GM12878 (cell line): ENCODE results near the gene CD7. TPM values are rescaled to one million over a fixed set of nuclear protein-coding genes. Genes with fewer than 3 reads are reported as not detected.

ENCODE experiments used
- ATAC-seq: fragments of 200-7000 bp; cut with Tn5 transposase; 3 replicates; pipeline ENCODE4 v1.9.1; 2020; ENCODE audit warnings: mild to moderate bottlenecking, moderate library complexity
- BruUV-seq: library from RNA; stranded (reverse); fragments of 400-500 nt; replicated peaks from 2 replicates; lab custom pipeline; 2021; lab: Mats Ljungman, UMichigan
- CTCF ChIA-PET: fragments of 300-600 bp; sonication (Branson Sonifier 250); formaldehyde crosslinking; extraction: SDS; loops from one replicate; lab custom pipeline; 2021; ENCODE audit warnings: inconsistent platforms; lab: Yijun Ruan, JAX
- POLR2A ChIA-PET: fragments of 350-600 bp; formaldehyde crosslinking; extraction: SDS; loops from one replicate; lab custom pipeline; 2021; ENCODE audit warnings: inconsistent platforms; lab: Charles Lee
- RAD21 ChIA-PET: fragments of 300-600 bp; sonication (Branson Sonifier 250); formaldehyde crosslinking; loops from one replicate; lab custom pipeline; 2023; ENCODE audit warnings: antibody characterized with exemption; ENCODE audit not compliant: unreplicated experiment; lab: Charles Lee
- SMC1A ChIA-PET: fragments of 300-600 bp; sonication (Branson Sonifier 250); formaldehyde crosslinking; loops from one replicate; lab custom pipeline; 2023; ENCODE audit not compliant: unreplicated experiment, uncharacterized antibody; lab: Charles Lee
- DNase-seq: peaks from one replicate; pipeline ENCODE4 v3.0.0-alpha.2; 2011; ENCODE audit warnings: low read depth, low spot score
- FAIRE-seq: peaks from 3 replicates; lab custom pipeline; 2011; peaks lifted over from hg19 to GRCh38; lab: Jason Lieb, UNC
- H2AFZ ChIP-seq: 2 replicates; pipeline ENCODE4 v1.6.0; 2011; ENCODE audit warnings: low read depth, low read length, control low read depth; ENCODE audit not compliant: control insufficient read depth
- H3K27ac ChIP-seq: 2 replicates; pipeline ENCODE4 v1.5.1; 2011; ENCODE audit warnings: control low read depth; ENCODE audit not compliant: control insufficient read depth, insufficient read depth
- H3K27me3 ChIP-seq, 2 experiments: replicated peaks in 1 of 2; 2 replicates each; pipeline versions ENCODE4 v1.6.0 to v1.6.1; 2011; ENCODE audit warnings: low read length in 1 of 2; ENCODE audit not compliant: control insufficient read depth in 2 of 2, insufficient read depth in 2 of 2
- H3K36me3 ChIP-seq, 2 experiments: 2 replicates each; pipeline ENCODE4 v1.5.1; 2011; ENCODE audit warnings: low read length in 1 of 2; ENCODE audit not compliant: control insufficient read depth in 2 of 2, insufficient read depth in 2 of 2
- H3K4me1 ChIP-seq: 2 replicates; pipeline ENCODE4 v1.6.1; 2011; ENCODE audit warnings: mild to moderate bottlenecking, low read length, moderate library complexity, mixed read lengths; ENCODE audit not compliant: control insufficient read depth, insufficient read depth
- H3K4me2 ChIP-seq: 2 replicates; pipeline ENCODE4 v1.6.0; 2011; ENCODE audit warnings: control low read depth; ENCODE audit not compliant: control insufficient read depth, insufficient read depth
- H3K4me3 ChIP-seq: fragments of 200-600 bp; sonication (generic); 2 replicates; pipeline ENCODE4 v1.5.1; 2016
- H3K79me2 ChIP-seq: 2 replicates; pipeline ENCODE4 v1.6.0; 2011; ENCODE audit warnings: low read length; ENCODE audit not compliant: control insufficient read depth, insufficient read depth
- H3K9ac ChIP-seq: 2 replicates; pipeline ENCODE4 v1.8.0; 2011; ENCODE audit warnings: low read length, control low read depth, mixed read lengths; ENCODE audit not compliant: control insufficient read depth, insufficient read depth
- H3K9me3 ChIP-seq: replicated peaks from 3 replicates; pipeline ENCODE4 v1.5.1; 2011; ENCODE audit warnings: mild to moderate bottlenecking, low read length; ENCODE audit not compliant: control insufficient read depth, insufficient read depth
- H4K20me1 ChIP-seq: 2 replicates; pipeline ENCODE4 v1.6.0; 2011; ENCODE audit not compliant: control insufficient read depth, insufficient read depth
- ASH2L ChIP-seq: fragments of 300-600, 200-600 bp; sonication (generic); IDR thresholded peaks from 2 replicates; pipeline ENCODE4 v1.6.1; 2017; ENCODE audit warnings: low read depth, mild to moderate bottlenecking, borderline replicate concordance
- CREM ChIP-seq: IDR thresholded peaks from 2 replicates; pipeline ENCODE4 v1.6.1; 2014; ENCODE audit warnings: antibody characterized with exemption, low read depth
- ELK1 ChIP-seq: IDR thresholded peaks from 2 replicates; pipeline ENCODE4 v1.6.1; 2012; ENCODE audit warnings: low read depth, low read length, improper control_type of control experiment
- EZH2 ChIP-seq: IDR thresholded peaks from 2 replicates; pipeline ENCODE4 v1.6.1; 2012; ENCODE audit warnings: low read depth, mild to moderate bottlenecking, control low read depth, inconsistent platforms, low read length, borderline replicate concordance; ENCODE audit not compliant: control insufficient read depth
- FOXM1 ChIP-seq: IDR thresholded peaks from 2 replicates; pipeline ENCODE4 v1.6.1; 2012; ENCODE audit warnings: low read depth, mild to moderate bottlenecking, inconsistent platforms, low read length, moderate library complexity
- POLR2AphosphoS2 ChIP-seq: IDR thresholded peaks from 2 replicates; pipeline ENCODE4 v1.6.1; 2011; ENCODE audit warnings: low read depth, mild to moderate bottlenecking, low read length, improper control_type of control experiment, moderate library complexity
- SPI1 ChIP-seq: IDR thresholded peaks from 2 replicates; pipeline ENCODE4 v1.6.1; 2011; ENCODE audit warnings: low read depth, mild to moderate bottlenecking, low read length, moderate library complexity, borderline replicate concordance; ENCODE audit not compliant: insufficient read depth
- TBL1XR1 ChIP-seq: IDR thresholded peaks from 2 replicates; pipeline ENCODE4 v1.6.1; 2012; ENCODE audit warnings: low read depth, low read length, improper control_type of control experiment
- YY1 ChIP-seq: IDR thresholded peaks from 2 replicates; pipeline ENCODE4 v1.6.1; 2011; ENCODE audit warnings: low read depth, mild to moderate bottlenecking, low read length
- ZBTB40 ChIP-seq: fragments of 450-650 bp; IDR thresholded peaks from 2 replicates; pipeline ENCODE4 v1.6.1; 2016; ENCODE audit warnings: mild to moderate bottlenecking, moderate library complexity, borderline replicate concordance
- ZNF207 ChIP-seq: fragments of 450-650 bp; IDR thresholded peaks from 2 replicates; pipeline ENCODE4 v1.6.1; 2014; ENCODE audit warnings: antibody characterized with exemption, mild to moderate bottlenecking, borderline replicate concordance
- ZNF687 ChIP-seq: fragments of 450-650 bp; IDR thresholded peaks from 2 replicates; pipeline ENCODE4 v1.6.1; 2017; ENCODE audit warnings: mild to moderate bottlenecking, moderate library complexity
- WGBS: methylation state at CpG from one replicate; pipeline ENCODE4 v1.1.6; 2016; ENCODE audit warnings: low lambda C conversion rate; ENCODE audit not compliant: insufficient replicate concordance, insufficient coverage; ENCODE audit errors: missing lambda C conversion rate; 5-methylcytosine and 5-hydroxymethylcytosine counted together
- in situ Hi-C: fragments of 300-500 bp; cut with MboI; formaldehyde crosslinking; loops from 9 replicates; pipeline ENCODE4 v1.14.3; 2018; ENCODE audit warnings: mixed read lengths
- intact Hi-C: fragments of 100-400 bp; cut with micrococcal nuclease; formaldehyde crosslinking; loops from one replicate; pipeline ENCODE4 v1.14.2; 2022; ENCODE audit not compliant: unreplicated experiment
- polyA plus RNA-seq, 11 experiments: library from polyadenylated mRNA; depleted of rRNA in 4 of 11; unstranded in 6 of 11; stranded (reverse) in 5 of 11; fragments of >200 nt; fragmentation: Nextera tagmentation in 4 of 11; fragmentation: Illumina TruSeq in 1 of 11; extraction: Ambion mirVana in 4 of 11; extraction: Trizol in 1 of 11; gene quantifications; 1 replicate in 1 of 11; 2 replicates in 10 of 11; pipeline versions ENCODE4 v1.2.1 to v1.2.3, GENCODE V29; 2011 to 2016; ENCODE audit warnings: inconsistent platforms in 2 of 11, missing spikeins in 2 of 11, low read depth in 1 of 11
- total RNA-seq, 4 experiments: library from RNA; depleted of rRNA in 3 of 4; stranded (reverse); fragments of >200 nt in 3 of 4; fragmentation: Illumina TruSeq in 1 of 4; extraction: Trizol in 1 of 4; gene quantifications; 2 replicates each; pipeline versions ENCODE4 v1.2.1 to v1.2.3, GENCODE V29; 2013 to 2021

The CD7 gene
- total and polyA plus RNA-seq, 10 of the 15 experiments (the other 5 are each of a cell fraction or from before 2014, with no cell fraction given): 0.33 TPM; not detected in 9

GRCh38 chr17:82273327-82274133 lies 43.9 kb downstream of the CD7 start, which contains the start of gene CSNK1D:
Gene CSNK1D, minus strand, starts transcription at chr17:82273700. Its CDS starts 319 bp downstream, at chr17:82273381.
- no TSS peak for BruUV-seq
- ATAC-seq (peak; percentile 85), FAIRE-seq (peak; percentile 59), DNase-seq (peak; percentile 33)
- Histone ChIP-seq H3K27me3 (no peaks in the 10 kb centered on the region), H3K9ac (peak within 1 kb of the TSS; percentile 84), H3K36me3 (peaks cover 10 to 11% of the 10 kb centered on the region in 2 experiments; a peak in 3 of 4 replicates), H3K27ac (peak within 1 kb of the TSS; percentile 92), H3K79me2 (peaks cover 48% of the 10 kb centered on the region), H2AFZ (peak within 1 kb of the TSS; percentile 91), H3K4me3 (peak within 1 kb of the TSS; percentile 94), H3K4me1 (peaks cover 12% of the 10 kb centered on the region), H3K4me2 (peak within 1 kb of the TSS; percentile 91), H3K9me3 (no peaks in the 10 kb centered on the region), H4K20me1 (peaks cover 18% of the 10 kb centered on the region)
- ChIA-PET POLR2A (interaction anchor here (0.7 to 3.6 kb wide), 7 partner anchors 10 to 44 kb away, joined by 3 to 20 read pairs (median 5); partner anchors contain the start of gene CD7), RAD21 (interaction anchor here (0.7 to 1.5 kb wide), 4 partner anchors 19 to 31 kb away, joined by 3 to 5 read pairs (median 3); no protein-coding TSS in a partner anchor), SMC1A (interaction anchor here (2.2 kb wide), 1 partner anchor 25 kb away, joined by 9 read pairs; no protein-coding TSS in a partner anchor), CTCF (no interaction called here)
- intact Hi-C loops: no loop called here
- in situ Hi-C loops: no loop called here
- 4% methylated on average over 78 of the region's 80 CpGs for WGBS
- TF ChIP-seq EZH2 (no peak), CREM (peak; percentile 93), TBL1XR1 (0 out of 2 replicates have a peak, but pooled peaks have one; percentile 31), POLR2AphosphoS2 (peak; percentile 92), YY1 (peak; percentile 95), ZNF687 (peak; percentile 71), ZBTB40 (peak; percentile 76; the same call in 1 of the 2 replicates), FOXM1 (no peak), SPI1 (peak; percentile 43; the same call in 1 of the 2 replicates), ASH2L (no peak), ELK1 (peak; percentile 29; the same call in 1 of the 2 replicates), ZNF207 (peak; percentile 46; the same call in 1 of the 2 replicates)
